ENCODE results near the gene RAET1G. TPM values are rescaled to one million over a fixed set of nuclear protein-coding genes. Genes with fewer than 3 reads are reported as not detected.
A peak's percentile ranks its signal among the peaks of the same experiment; 100 is the strongest.
"Not testable (repeated sequence)": the region's sequence is repeated elsewhere in the genome, so short reads cannot be mapped to it uniquely, and the experiment has no call there.

The RAET1G gene
- total RNA-seq, 1 donor from 2014 or later, result 24.7 TPM

GRCh38 chr6:149909701-149910470, 13.0 kb downstream of the RAET1G start:
- ATAC-seq, result no peak

GRCh38 chr6:149908480-149908879, 14.4 kb downstream of the RAET1G start:
- ATAC-seq, result not testable (repeated sequence)

- ATAC-seq, result no peak
Observed at GRCh38 chr6:149907317-149907716, 15.6 kb downstream of the RAET1G start.

- no peak for ATAC-seq
Observed at GRCh38 chr6:149906405-149906804, 16.5 kb downstream of the RAET1G start.

GRCh38 chr6:149905911-149906371, 17.0 kb downstream of the RAET1G start:
- ATAC-seq, result no peak

- no peak for ATAC-seq
Observed at GRCh38 chr6:149905371-149905910, 17.5 kb downstream of the RAET1G start.

GRCh38 chr6:149904661-149905370, 18.1 kb downstream of the RAET1G start:
- ATAC-seq, result no peak

GRCh38 chr6:149903938-149904611, 18.8 kb downstream of the RAET1G start:
- no peak for ATAC-seq

GRCh38 chr6:149901444-149902140, 21.3 kb downstream of the RAET1G start:
- ATAC-seq, result no peak

GRCh38 chr6:149900620-149901443, 22.1 kb downstream of the RAET1G start:
- peak; percentile 86 for ATAC-seq

GRCh38 chr6:149899926-149900619, 22.8 kb downstream of the RAET1G start:
- ATAC-seq, result no peak

- ATAC-seq, result peak; percentile 40
Observed at GRCh38 chr6:149899486-149899885, 23.4 kb downstream of the RAET1G start.

GRCh38 chr6:149898966-149899365, 24.0 kb downstream of the RAET1G start:
- no peak for ATAC-seq

GRCh38 chr6:149897855-149898744, 24.8 kb downstream of the RAET1G start, which contains the start of gene RAET1E:
TSS of gene RAET1E (minus strand) at chr6:149898113. CDS start at chr6:149890901, 7,212 bp downstream.
- peak; percentile 75 for ATAC-seq

- peak; percentile 51 for ATAC-seq
Observed at GRCh38 chr6:149897015-149897697, 25.8 kb downstream of the RAET1G start.

GRCh38 chr6:149896491-149896890, 26.4 kb downstream of the RAET1G start:
- ATAC-seq, result peak; percentile 14

GRCh38 chr6:149895833-149896271, 27.1 kb downstream of the RAET1G start:
- ATAC-seq, result peak; percentile 43

GRCh38 chr6:149895048-149895590, 27.8 kb downstream of the RAET1G start:
- ATAC-seq, result no peak

All from esophagus mucosa (tissue), 1 donor.